Lower lobe of right lung (tissue), 2 donors: ENCODE results near the gene NAV1. TPM values are rescaled to one million over a fixed set of nuclear protein-coding genes. Genes with fewer than 3 reads are reported as not detected.

Source experiments
- ATAC-seq, 2 donors: fragments of 200-7000 bp; cut with Tn5 transposase; one replicate each; pipeline ENCODE4 v1.9.1; 2020 to 2022; ENCODE audit warnings: mild to moderate bottlenecking in 2 of 2, moderate library complexity in 2 of 2
- DNase-seq: peaks from one replicate; pipeline ENCODE4 v3.0.0-alpha.2; 2020
- H3K27ac ChIP-seq: fragments of 200-600 bp; one replicate; pipeline ENCODE4 v1.8.0; 2022
- H3K27me3 ChIP-seq: fragments of 200-600 bp; one replicate; pipeline ENCODE4 v1.8.0; 2022; ENCODE audit warnings: low read depth
- H3K36me3 ChIP-seq: fragments of 200-600 bp; one replicate; pipeline ENCODE4 v1.8.0; 2022; ENCODE audit warnings: mild to moderate bottlenecking
- H3K4me1 ChIP-seq: fragments of 200-600 bp; one replicate; pipeline ENCODE4 v1.8.0; 2022
- H3K4me3 ChIP-seq: fragments of 200-600 bp; one replicate; pipeline ENCODE4 v1.8.0; 2022; ENCODE audit warnings: mild to moderate bottlenecking
- H3K9me3 ChIP-seq: fragments of 200-600 bp; one replicate; pipeline ENCODE4 v1.8.0; 2022
- CTCF ChIP-seq: fragments of 200-600 bp; IDR thresholded peaks from one replicate; pipeline ENCODE4 v1.8.0; 2022; ENCODE audit warnings: antibody characterized with exemption, mild to moderate bottlenecking
- intact Hi-C: fragments of 100-400 bp; cut with DNase I; formaldehyde crosslinking; loops from one replicate; pipeline ENCODE4 v1.11.0; 2022
- total RNA-seq: library from RNA; stranded (reverse); fragmentation: NEBNext Ultra II Directional; extraction: Animal tissue kit (Norgen Biotek cat#: 25700); gene quantifications from one replicate; pipeline ENCODE4 v1.2.1, GENCODE V29; 2021
- donor health status: DM: no; HTN: yes; CAD: no; lungs with severe emphysema.

Gene NAV1
- total RNA-seq, 1 donor from 2014 or later = 24.5 TPM

DNA sequence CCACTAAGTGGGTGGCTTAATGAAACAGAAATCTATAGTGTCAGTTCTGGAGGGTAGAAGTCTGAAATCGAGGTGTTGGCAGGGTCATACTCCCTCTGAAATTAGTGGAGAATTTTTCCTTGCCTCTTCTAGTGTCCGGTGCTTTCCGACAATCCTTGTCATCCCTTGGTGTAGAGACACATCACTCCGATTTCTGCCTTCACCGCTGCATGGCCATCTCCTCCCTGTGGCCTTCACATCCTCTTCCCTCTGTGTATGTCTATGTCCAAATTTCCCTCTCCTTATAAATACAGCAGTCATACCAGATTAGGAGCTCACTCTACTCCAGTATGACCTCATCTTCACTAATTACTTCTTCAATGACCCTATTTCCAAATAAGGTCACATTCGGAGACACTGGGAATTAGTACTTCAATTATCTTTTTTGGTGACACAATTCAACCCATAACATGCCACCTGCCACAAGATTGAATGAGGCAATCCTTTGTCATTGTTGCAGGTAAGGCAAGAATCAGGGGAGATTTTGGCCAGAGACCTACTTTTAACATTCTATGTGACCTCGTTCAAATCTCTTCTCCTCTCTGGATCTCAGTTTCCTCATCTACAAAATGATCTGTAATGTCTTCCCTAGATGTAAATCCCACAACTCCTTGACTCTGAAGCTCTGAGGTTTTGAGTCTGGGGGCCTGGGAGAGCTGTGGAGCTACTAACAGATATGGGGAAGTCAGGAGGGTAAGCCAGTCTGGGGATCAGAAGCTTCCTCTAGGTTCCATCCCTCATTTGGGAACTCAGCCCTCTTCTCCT, 16.1 kb downstream of the NAV1 start:
- H3K9me3 ChIP-seq = no peaks in the 10 kb centered on the region
- H3K4me1 ChIP-seq = peaks cover 48% of the 10 kb centered on the region
- intact Hi-C loops = no loop called here
- no peaks in the 10 kb centered on the region for H3K27me3 ChIP-seq
- TF ChIP-seq CTCF = no peak
- no peak overlapping the region for H3K4me3 ChIP-seq
- ATAC-seq = no peak
- H3K27ac ChIP-seq = peak overlapping the region; percentile 50
- DNase-seq = peak; percentile 20
- no peaks in the 10 kb centered on the region for H3K36me3 ChIP-seq

DNA sequence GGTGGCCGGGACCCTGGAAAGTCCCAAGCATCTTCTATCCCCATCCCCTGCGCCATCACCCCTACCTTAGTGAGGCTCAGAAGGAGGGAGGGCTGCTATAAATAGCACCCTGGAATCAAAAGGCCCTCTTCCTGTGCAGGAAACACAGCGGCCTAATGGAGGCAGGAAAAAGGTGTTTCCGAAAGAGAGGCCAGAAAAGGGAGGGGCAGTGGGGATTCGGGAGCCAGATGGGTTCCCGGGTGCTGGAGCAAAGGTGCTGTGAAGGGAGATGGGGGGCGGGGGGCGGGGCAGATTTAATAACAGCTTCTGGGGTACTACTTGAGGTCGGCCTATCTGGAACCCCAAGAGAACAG, 16.6 kb downstream of the NAV1 start:
- DNase-seq (peak; percentile 32), ATAC-seq (no peak)
- H3K4me1 ChIP-seq = peaks cover 54% of the 10 kb centered on the region
- H3K27me3 ChIP-seq = no peaks in the 10 kb centered on the region
- H3K4me3 ChIP-seq = no peak overlapping the region
- H3K27ac ChIP-seq = peak overlapping the region; percentile 50
- intact Hi-C loops = no loop called here
- no peaks in the 10 kb centered on the region for H3K9me3 ChIP-seq
- no peak for TF ChIP-seq CTCF
- H3K36me3 ChIP-seq = no peaks in the 10 kb centered on the region

GRCh38 chr1:201556841-201557571, 18.1 kb downstream of the NAV1 start:
- H3K4me1 ChIP-seq = peaks cover 60% of the 10 kb centered on the region
- no peak overlapping the region for H3K27ac ChIP-seq
- intact Hi-C loops = no loop called here
- DNase-seq = peak; percentile 10
- TF ChIP-seq CTCF = no peak
- no peak overlapping the region for H3K4me3 ChIP-seq
- no peaks in the 10 kb centered on the region for H3K36me3 ChIP-seq
- no peaks in the 10 kb centered on the region for H3K9me3 ChIP-seq
- no peaks in the 10 kb centered on the region for H3K27me3 ChIP-seq
- ATAC-seq = no peak

DNA sequence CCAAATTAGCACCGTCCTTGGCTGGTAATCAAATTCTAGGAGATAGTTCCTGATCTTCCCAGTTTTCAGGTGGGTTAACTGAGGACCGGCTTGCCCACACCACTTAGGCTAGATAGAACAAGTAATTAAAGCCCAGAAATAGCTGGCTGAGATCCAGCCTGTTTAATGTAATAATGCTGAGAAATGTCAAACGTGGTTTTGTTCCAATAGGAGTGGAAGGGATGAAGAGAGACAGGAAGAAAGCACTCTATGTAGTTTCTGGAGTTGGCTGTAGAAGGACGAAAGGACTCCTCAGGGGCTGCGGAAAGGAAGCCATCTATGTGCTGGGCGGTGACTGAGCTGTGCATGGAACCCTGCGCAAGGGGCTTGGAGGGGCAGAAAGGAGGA, 18.6 kb downstream of the NAV1 start:
- ATAC-seq (no peak), DNase-seq (peak; percentile 10)
- intact Hi-C loops = no loop called here
- Histone ChIP-seq H3K4me1 (peaks cover 63% of the 10 kb centered on the region), H3K27ac (no peak overlapping the region), H3K9me3 (no peaks in the 10 kb centered on the region), H3K36me3 (no peaks in the 10 kb centered on the region), H3K27me3 (no peaks in the 10 kb centered on the region), H3K4me3 (no peak overlapping the region)
- no peak for TF ChIP-seq CTCF

GRCh38 chr1:201559679-201560162, 20.8 kb downstream of the NAV1 start:
- DNase-seq (peak; percentile 85), ATAC-seq (peak; percentile 94)
- TF ChIP-seq CTCF = peak; percentile 93
- Histone ChIP-seq H3K27me3 (no peaks in the 10 kb centered on the region), H3K27ac (no peak overlapping the region), H3K36me3 (no peaks in the 10 kb centered on the region), H3K4me3 (no peak overlapping the region), H3K9me3 (no peaks in the 10 kb centered on the region), H3K4me1 (peaks cover 59% of the 10 kb centered on the region)
- intact Hi-C loops = loop anchor here (10.0 kb wide), 1 partner anchor 145 kb away; no protein-coding TSS in a partner anchor
